HL-60 (cell line): ENCODE data around the gene P3H2.

Experiments
- DNase-seq, 2 experiments: peaks; one replicate each; pipeline ENCODE4 v3.0.0-alpha.2; 2010 to 2020; ENCODE audit warnings: low read depth in 1 of 2, low spot score in 1 of 2
- H3K27ac ChIP-seq: fragments of 250-450 bp; sonication (Bioruptor Pico); replicated peaks from 2 replicates; pipeline ENCODE4 v1.5.1; 2020; ENCODE audit warnings: mild to moderate bottlenecking, moderate library complexity
- H3K27me3 ChIP-seq: fragments of 250-450 bp; sonication (Bioruptor Pico); 2 replicates; pipeline ENCODE4 v1.5.1; 2021; ENCODE audit warnings: mild to moderate bottlenecking, moderate library complexity; ENCODE audit not compliant: insufficient read depth, poor library complexity, severe bottlenecking
- H3K4me3 ChIP-seq: replicated peaks from 2 replicates; pipeline ENCODE4 v1.5.1; 2011; ENCODE audit warnings: mild to moderate bottlenecking, control low read depth, low read length; ENCODE audit not compliant: insufficient read depth
- CTCF ChIP-seq: IDR thresholded peaks from one replicate; pipeline ENCODE4 v1.5.1; 2011; ENCODE audit warnings: low read length, control low read depth, inconsistent platforms; ENCODE audit not compliant: insufficient read depth
- GABPA ChIP-seq: IDR thresholded peaks from 2 replicates; pipeline ENCODE4 v1.6.1; 2012; ENCODE audit warnings: low read depth
- POLR2AphosphoS5 ChIP-seq: IDR thresholded peaks from 2 replicates; pipeline ENCODE4 v1.6.1; 2012; ENCODE audit warnings: low read depth
- REST ChIP-seq: IDR thresholded peaks from 2 replicates; pipeline ENCODE4 v1.6.1; 2012; ENCODE audit warnings: low read depth; ENCODE audit not compliant: insufficient replicate concordance
- SPI1 ChIP-seq: IDR thresholded peaks from 2 replicates; pipeline ENCODE4 v1.6.1; 2012; ENCODE audit warnings: low read depth, mild to moderate bottlenecking, borderline replicate concordance

The P3H2 gene

GRCh38 chr3:190077395-190078045, 43.2 kb downstream of the P3H2 start:
- H3K4me3 ChIP-seq, result no peak overlapping the region
- H3K27ac ChIP-seq, result no peak overlapping the region
- no peak for DNase-seq
- H3K27me3 ChIP-seq, result peaks cover 2% of the 10 kb centered on the region
- TF ChIP-seq REST, result no peak
- TF ChIP-seq POLR2AphosphoS5, result no peak
- TF ChIP-seq SPI1, result no peak
- TF ChIP-seq GABPA, result no peak
- TF ChIP-seq CTCF, result no peak

GRCh38 chr3:190076601-190077394, 43.9 kb downstream of the P3H2 start:
- no peak for DNase-seq
- TF ChIP-seq GABPA (no peak), SPI1 (no peak), CTCF (no peak), REST (no peak), POLR2AphosphoS5 (no peak)
- H3K27ac ChIP-seq, result no peak overlapping the region
- peaks cover 2% of the 10 kb centered on the region for H3K27me3 ChIP-seq
- no peak overlapping the region for H3K4me3 ChIP-seq

- Histone ChIP-seq H3K27ac (no peak overlapping the region), H3K4me3 (no peak overlapping the region), H3K27me3 (peaks cover 2% of the 10 kb centered on the region)
- TF ChIP-seq CTCF (no peak), REST (no peak), SPI1 (no peak), GABPA (no peak), POLR2AphosphoS5 (no peak)
- DNase-seq, result no peak
Measured at GRCh38 chr3:190076136-190076535, 44.6 kb downstream of the P3H2 start.
